GM18499 (cell line): Measurements from ENCODE around the gene MAP6D1.

Source experiments
- ATAC-seq: cut with Tn5 transposase; IDR thresholded peaks from one replicate; pipeline ENCODE4 v1.9.1; 2021; ENCODE audit warnings: moderate number of reproducible peaks; ENCODE audit not compliant: insufficient read depth, unreplicated experiment

Gene MAP6D1

GRCh38 chr3:183825456-183826161 lies at the start of gene MAP6D1:
TSS of gene MAP6D1 (minus strand) at chr3:183825577. CDS start at chr3:183825547, 30 bp downstream.
- ATAC-seq, result no peak

GRCh38 chr3:183873914-183874313 lies 48.5 kb upstream of the MAP6D1 start:
- no peak for ATAC-seq

GRCh38 chr3:183871541-183871940 lies 46.2 kb upstream of the MAP6D1 start:
- no peak for ATAC-seq

GRCh38 chr3:183870563-183870962 lies 45.2 kb upstream of the MAP6D1 start:
- ATAC-seq, result no peak

GRCh38 chr3:183868796-183869195 lies 43.4 kb upstream of the MAP6D1 start:
- ATAC-seq, result no peak

GRCh38 chr3:183862610-183863009 lies 37.2 kb upstream of the MAP6D1 start:
- no peak for ATAC-seq

- ATAC-seq, result no peak
These were observed 32.5 kb upstream of the MAP6D1 start for GRCh38 chr3:183857863-183858262.

GRCh38 chr3:183854318-183855035 lies 29.1 kb upstream of the MAP6D1 start:
- no peak for ATAC-seq

GRCh38 chr3:183845608-183846288 lies 20.4 kb upstream of the MAP6D1 start:
- ATAC-seq, result no peak

GRCh38 chr3:183845090-183845489 lies 19.7 kb upstream of the MAP6D1 start:
- ATAC-seq, result no peak

GRCh38 chr3:183844606-183845005 lies 19.2 kb upstream of the MAP6D1 start:
- ATAC-seq, result no peak

- ATAC-seq, result no peak
These were observed 14.4 kb upstream of the MAP6D1 start for GRCh38 chr3:183839751-183840150.

- no peak for ATAC-seq
These were observed 12.5 kb upstream of the MAP6D1 start for GRCh38 chr3:183837894-183838293.

GRCh38 chr3:183837390-183837789 lies 12.0 kb upstream of the MAP6D1 start:
- ATAC-seq, result no peak

GRCh38 chr3:183833516-183833915 lies 8.1 kb upstream of the MAP6D1 start:
- no peak for ATAC-seq

GRCh38 chr3:183830187-183830586 lies 4.8 kb upstream of the MAP6D1 start:
- ATAC-seq, result no peak

GRCh38 chr3:183829466-183829865 lies 4.1 kb upstream of the MAP6D1 start:
- ATAC-seq, result no peak

- no peak for ATAC-seq
These were observed 3.1 kb upstream of the MAP6D1 start for GRCh38 chr3:183828538-183828870.

- ATAC-seq, result no peak
These were observed 2.6 kb upstream of the MAP6D1 start for GRCh38 chr3:183827809-183828537.

- ATAC-seq, result no peak
These were observed 1.3 kb upstream of the MAP6D1 start for GRCh38 chr3:183826448-183827250.
